IMR-90 (cell line): Measurements from ENCODE around the gene METRNL. TPM values are rescaled to one million over a fixed set of nuclear protein-coding genes. Genes with fewer than 3 reads are reported as not detected.

Source experiments
- ATAC-seq: fragments of 200-7000 bp; cut with Tn5 transposase; 2 replicates; pipeline ENCODE4 v1.9.1; 2020; ENCODE audit warnings: low read depth, mild to moderate bottlenecking, moderate library complexity
- BruUV-seq: library from RNA; stranded (reverse); fragments of 400-500 nt; replicated peaks from 2 replicates; lab custom pipeline; 2021; lab: Mats Ljungman, UMichigan
- CTCF ChIA-PET: fragments of 300-600 bp; formaldehyde crosslinking; extraction: SDS; loops from one replicate; lab custom pipeline; 2021; ENCODE audit warnings: antibody characterized with exemption; lab: Yijun Ruan, JAX
- POLR2A ChIA-PET: fragments of 300-600 bp; sonication (Branson Sonifier 250); formaldehyde crosslinking; loops from one replicate; lab custom pipeline; 2022; ENCODE audit warnings: antibody characterized with exemption; ENCODE audit not compliant: unreplicated experiment; lab: Charles Lee
- DNase-seq: peaks from one replicate; pipeline ENCODE4 v3.0.0; 2013
- H2AFZ ChIP-seq: replicated peaks from 2 replicates; pipeline ENCODE3; 2013; ENCODE audit warnings: low read length, mild to moderate bottlenecking; ENCODE audit not compliant: poor library complexity
- H2AK5ac ChIP-seq: 2 replicates; pipeline ENCODE4 v1.6.1; 2013; ENCODE audit warnings: low read depth, low read length, inconsistent platforms
- H2AK9ac ChIP-seq: replicated peaks from 2 replicates; pipeline ENCODE3; 2013; ENCODE audit warnings: mild to moderate bottlenecking, low read depth, low read length, moderate library complexity; ENCODE audit not compliant: poor library complexity
- H2BK120ac ChIP-seq: 2 replicates; pipeline ENCODE4 v1.6.1; 2013; ENCODE audit warnings: low read depth, low read length, inconsistent platforms
- H2BK15ac ChIP-seq: 3 replicates; pipeline ENCODE4 v1.6.1; 2013; ENCODE audit warnings: low read depth, low read length, inconsistent platforms
- H2BK20ac ChIP-seq: 2 replicates; pipeline ENCODE4 v1.6.1; 2013; ENCODE audit warnings: low read depth, mild to moderate bottlenecking, inconsistent platforms, low read length, moderate library complexity
- H2BK5ac ChIP-seq: 2 replicates; pipeline ENCODE4 v1.6.1; 2013; ENCODE audit warnings: mild to moderate bottlenecking, low read depth, low read length, inconsistent platforms; ENCODE audit not compliant: poor library complexity, severe bottlenecking
- H3K14ac ChIP-seq: replicated peaks from 2 replicates; pipeline ENCODE4 v1.6.1; 2013; ENCODE audit warnings: low read depth, low read length, inconsistent platforms
- H3K18ac ChIP-seq: 2 replicates; pipeline ENCODE4 v1.6.1; 2013; ENCODE audit warnings: low read depth, low read length, control low read depth
- H3K23ac ChIP-seq: 2 replicates; pipeline ENCODE4 v1.6.1; 2013; ENCODE audit warnings: low read depth, low read length, inconsistent platforms
- H3K27ac ChIP-seq: 2 replicates; pipeline ENCODE4 v1.5.1; 2013; ENCODE audit warnings: mild to moderate bottlenecking, control low read depth, low read length; ENCODE audit not compliant: insufficient read depth
- H3K27me3 ChIP-seq: 2 replicates; pipeline ENCODE4 v1.6.1; 2013; ENCODE audit warnings: low read length; ENCODE audit not compliant: control insufficient read depth, insufficient read depth
- H3K36me3 ChIP-seq: 2 replicates; pipeline ENCODE4 v1.6.1; 2013; ENCODE audit warnings: low read length, mixed read lengths; ENCODE audit not compliant: control insufficient read depth, insufficient read depth
- H3K4ac ChIP-seq: 2 replicates; pipeline ENCODE4 v1.6.1; 2013; ENCODE audit warnings: low read depth, low read length, inconsistent platforms
- H3K4me1 ChIP-seq: 2 replicates; pipeline ENCODE4 v1.6.1; 2013; ENCODE audit warnings: low read length, mixed read lengths; ENCODE audit not compliant: control insufficient read depth, insufficient read depth
- H3K4me2 ChIP-seq: 2 replicates; pipeline ENCODE4 v1.6.1; 2013; ENCODE audit warnings: low read depth, mild to moderate bottlenecking, control low read depth, low read length, moderate library complexity
- H3K4me3 ChIP-seq: 2 replicates; pipeline ENCODE4 v1.5.1; 2013; ENCODE audit warnings: low read depth, mild to moderate bottlenecking, control low read depth, low read length, moderate library complexity; ENCODE audit not compliant: insufficient read depth
- H3K56ac ChIP-seq: 2 replicates; pipeline ENCODE4 v1.6.1; 2013; ENCODE audit warnings: low read length, inconsistent platforms; ENCODE audit not compliant: insufficient read depth; ENCODE audit errors: extremely low read depth
- H3K79me1 ChIP-seq, 2 experiments: 2 replicates each; pipeline ENCODE4 v1.6.1; 2013; ENCODE audit warnings: low read length in 2 of 2, inconsistent platforms in 1 of 2, low read depth in 1 of 2
- H3K9ac ChIP-seq: 2 replicates; pipeline ENCODE4 v1.6.1; 2013; ENCODE audit warnings: low read depth, low read length, control low read depth
- H3K9me1 ChIP-seq: 2 replicates; pipeline ENCODE4 v1.6.1; 2013; ENCODE audit warnings: low read length, inconsistent platforms; ENCODE audit not compliant: insufficient read depth
- H3K9me3 ChIP-seq: 2 replicates; pipeline ENCODE4 v1.6.1; 2013; ENCODE audit warnings: low read length; ENCODE audit not compliant: control insufficient read depth, insufficient read depth
- H4K20me1 ChIP-seq: 2 replicates; pipeline ENCODE4 v1.6.1; 2013; ENCODE audit warnings: low read length, inconsistent platforms; ENCODE audit not compliant: insufficient read depth
- H4K5ac ChIP-seq: 2 replicates; pipeline ENCODE4 v1.6.1; 2013; ENCODE audit warnings: mild to moderate bottlenecking, low read depth, low read length, control low read depth
- H4K8ac ChIP-seq, 2 experiments: 2 replicates each; pipeline ENCODE4 v1.6.1; 2013; ENCODE audit warnings: low read depth in 2 of 2, low read length in 2 of 2, control low read depth in 1 of 2, inconsistent platforms in 1 of 2
- H4K91ac ChIP-seq: 2 replicates; pipeline ENCODE4 v1.6.1; 2013; ENCODE audit warnings: low read depth, low read length, inconsistent platforms; ENCODE audit not compliant: insufficient read depth
- BHLHE40 ChIP-seq: fragments of 150-350 bp; IDR thresholded peaks from 2 replicates; pipeline ENCODE4 v1.6.1; 2016; ENCODE audit warnings: mild to moderate bottlenecking, low read depth, low read length
- CEBPB ChIP-seq: IDR thresholded peaks from 2 replicates; pipeline ENCODE4 v1.6.1; 2012; ENCODE audit warnings: low read depth, low read length, improper control_type of control experiment
- CHD1 ChIP-seq: IDR thresholded peaks from 2 replicates; pipeline ENCODE4 v1.6.1; 2012; ENCODE audit warnings: low read depth, low read length, improper control_type of control experiment
- CTCF ChIP-seq: conservative IDR thresholded peaks from 2 replicates; pipeline ENCODE4 v1.5.1; 2012; ENCODE audit warnings: mild to moderate bottlenecking, low read depth, low read length, improper control_type of control experiment
- FOS ChIP-seq: fragments of 150-350 bp; IDR thresholded peaks from 2 replicates; pipeline ENCODE4 v1.6.1; 2016; ENCODE audit warnings: low read depth, low read length
- MAFK ChIP-seq: IDR thresholded peaks from 2 replicates; pipeline ENCODE4 v1.6.1; 2012; ENCODE audit warnings: low read depth, low read length, improper control_type of control experiment
- MAZ ChIP-seq: IDR thresholded peaks from 2 replicates; pipeline ENCODE4 v1.6.1; 2012; ENCODE audit warnings: low read depth, mild to moderate bottlenecking, low read length, improper control_type of control experiment, moderate library complexity, borderline replicate concordance
- NFE2L2 ChIP-seq: fragments of 150-350 bp; IDR thresholded peaks from 2 replicates; pipeline ENCODE4 v1.6.1; 2016; ENCODE audit warnings: low read depth, mild to moderate bottlenecking, low read length
- RAD21 ChIP-seq: IDR thresholded peaks from 2 replicates; pipeline ENCODE4 v1.6.1; 2012; ENCODE audit warnings: low read length, improper control_type of control experiment
- RCOR1 ChIP-seq: IDR thresholded peaks from 2 replicates; pipeline ENCODE4 v1.6.1; 2012; ENCODE audit warnings: mild to moderate bottlenecking, low read length, improper control_type of control experiment; ENCODE audit not compliant: insufficient replicate concordance
- SMC3 ChIP-seq: fragments of 150-350 bp; IDR thresholded peaks from 2 replicates; pipeline ENCODE4 v1.6.1; 2016; ENCODE audit warnings: low read depth, mild to moderate bottlenecking, antibody characterized with exemption, low read length, moderate library complexity
- WGBS, 2 experiments: methylation state at CpG; one replicate each; pipeline versions ENCODE4 v1.1.5 to v1.1.7; 2013; ENCODE audit warnings: missing lambda C conversion rate in 2 of 2; ENCODE audit not compliant: insufficient read length in 1 of 2; ENCODE audit errors: extremely low coverage in 2 of 2; 5-methylcytosine and 5-hydroxymethylcytosine counted together
- dilution Hi-C: fragments of 300-500 bp; cut with HindIII; formaldehyde crosslinking; loops from one replicate; pipeline ENCODE4 v1.14.3; 2018; ENCODE audit warnings: low sequenced_read_pairs; ENCODE audit not compliant: unreplicated experiment
- in situ Hi-C: fragments of 300-500 bp; cut with MboI; formaldehyde crosslinking; loops from 3 replicates; pipeline ENCODE4 v1.14.3; 2019; ENCODE audit warnings: low sequenced_read_pairs, inconsistent platforms, mixed read lengths
- intact Hi-C: fragments of 100-400 bp; cut with micrococcal nuclease; formaldehyde crosslinking; loops from 2 replicates; pipeline ENCODE4 v1.10.0; 2022
- polyA plus RNA-seq, 3 experiments: library from polyadenylated mRNA; depleted of rRNA; stranded (reverse); fragments of >200 nt; gene quantifications; 2 replicates each; pipeline ENCODE4 v1.2.3, GENCODE V29; 2012; ENCODE audit warnings: low replicate concordance in 1 of 3
- total RNA-seq: library from RNA; depleted of rRNA; stranded (reverse); fragments of >200 nt; gene quantifications from 2 replicates; pipeline ENCODE4 v1.2.3, GENCODE V29; 2012
- TF ChIP-seq, protein P1 (sequence below): fragments of 150-350 bp; IDR thresholded peaks from 2 replicates; pipeline ENCODE4 v1.6.1; 2017; ENCODE audit warnings: mild to moderate bottlenecking, antibody characterized with exemption, low read length, low read depth

The METRNL gene
- total and polyA plus RNA-seq, 2 of the 4 experiments (the other 2 are of a cell fraction) = 17.9 to 48.2 TPM

DNA sequence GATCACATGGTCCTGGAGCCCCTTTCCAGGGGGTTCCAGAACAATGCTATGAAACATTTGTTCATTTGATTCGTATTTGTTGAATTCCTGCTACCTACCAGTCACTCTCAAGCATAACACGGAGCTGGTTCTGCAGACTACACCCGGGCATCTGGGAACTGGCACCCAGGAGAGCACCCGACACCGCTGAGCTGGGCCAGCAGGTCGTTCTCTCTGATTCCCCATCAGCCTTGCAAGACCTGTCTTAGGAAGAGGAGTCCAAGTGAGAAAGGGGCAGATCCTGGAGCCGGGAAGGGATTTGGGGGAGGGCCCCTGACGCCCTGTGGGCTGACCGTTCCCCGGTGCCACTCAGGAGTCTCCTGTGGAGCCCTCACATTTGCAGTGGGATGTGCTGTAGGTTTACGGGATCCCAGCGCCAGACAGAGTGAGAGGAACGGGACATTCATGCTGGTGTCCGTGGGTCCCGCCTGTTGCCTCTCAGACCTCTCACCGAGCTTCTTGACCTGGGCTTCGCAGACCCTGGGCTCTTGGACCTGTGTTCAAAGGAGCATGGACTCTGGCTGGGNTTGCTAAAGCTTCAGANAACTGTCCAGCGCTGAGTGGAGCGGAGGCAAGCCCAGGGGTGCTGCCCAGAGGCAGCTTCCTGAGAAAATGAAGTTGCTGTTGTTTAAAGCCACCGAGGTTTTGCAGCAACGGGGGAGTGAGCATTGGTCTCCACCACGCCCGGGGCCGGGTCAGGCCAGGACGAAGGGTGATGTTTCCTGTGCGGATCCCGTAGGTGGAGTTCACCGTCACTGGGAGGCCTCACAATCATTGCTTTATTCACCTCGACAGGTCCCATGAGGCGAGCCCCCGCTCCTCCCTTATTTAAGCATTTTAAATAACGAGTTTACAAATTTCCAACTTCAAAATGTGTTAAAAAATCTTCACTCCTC, 49.2 kb downstream of the METRNL start (continued):
- TF ChIP-seq, protein P1, sequence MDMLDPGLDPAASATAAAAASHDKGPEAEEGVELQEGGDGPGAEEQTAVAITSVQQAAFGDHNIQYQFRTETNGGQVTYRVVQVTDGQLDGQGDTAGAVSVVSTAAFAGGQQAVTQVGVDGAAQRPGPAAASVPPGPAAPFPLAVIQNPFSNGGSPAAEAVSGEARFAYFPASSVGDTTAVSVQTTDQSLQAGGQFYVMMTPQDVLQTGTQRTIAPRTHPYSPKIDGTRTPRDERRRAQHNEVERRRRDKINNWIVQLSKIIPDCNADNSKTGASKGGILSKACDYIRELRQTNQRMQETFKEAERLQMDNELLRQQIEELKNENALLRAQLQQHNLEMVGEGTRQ = no peak

DNA sequence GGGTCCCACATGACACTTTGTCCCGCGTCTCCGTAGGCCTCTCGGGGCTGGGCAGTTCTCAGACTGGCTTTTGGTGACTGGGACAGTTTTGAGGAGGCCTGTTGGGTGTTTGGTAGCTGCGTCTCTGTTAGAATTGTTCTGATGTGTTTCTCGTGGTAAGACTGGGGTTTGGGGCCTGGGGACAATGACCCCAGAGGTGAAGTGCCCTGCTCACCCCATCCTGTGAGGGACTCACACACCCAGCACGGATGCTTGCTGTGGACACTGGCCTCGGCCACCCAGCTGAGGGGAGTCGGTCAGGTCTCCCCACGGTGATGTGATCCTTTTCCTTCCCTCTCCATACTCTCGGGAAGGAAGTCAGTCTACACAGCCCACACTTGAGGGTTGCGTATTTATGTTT, 50.3 kb downstream of the METRNL start:
- no peak overlapping the region for H3K18ac ChIP-seq
- no peak overlapping the region for H3K9ac ChIP-seq
- no peaks in the 10 kb centered on the region for H3K36me3 ChIP-seq
- H3K23ac ChIP-seq = no peak overlapping the region
- dilution Hi-C loops (no loop called here), in situ Hi-C loops (no loop called here), intact Hi-C loops (no loop called here)
- ChIA-PET POLR2A (no interaction called here), CTCF (no interaction called here)
- no peak for DNase-seq
- H3K4me1 ChIP-seq = no peaks in the 10 kb centered on the region
- no peak overlapping the region for H3K4ac ChIP-seq
- no peak overlapping the region for H2BK5ac ChIP-seq
- no peak overlapping the region for H3K4me2 ChIP-seq
- H4K91ac ChIP-seq = no peak overlapping the region
- H3K27me3 ChIP-seq = peaks cover 42% of the 10 kb centered on the region
- no peak overlapping the region for H2AFZ ChIP-seq
- H2BK20ac ChIP-seq = no peak overlapping the region
- H4K5ac ChIP-seq = no peak overlapping the region
- no CpG with 5 or more reads among the region's 12 CpGs for WGBS, 2 experiments
- no peaks in the 10 kb centered on the region for H3K9me3 ChIP-seq
- no peak overlapping the region for H3K27ac ChIP-seq
- ATAC-seq = no peak
- H3K56ac ChIP-seq = no peak overlapping the region
- H3K9me1 ChIP-seq = no peaks in the 10 kb centered on the region
- no peak overlapping the region for H2BK15ac ChIP-seq
- no peaks in the 10 kb centered on the region for H4K20me1 ChIP-seq
- H2AK5ac ChIP-seq = no peak overlapping the region
- H3K14ac ChIP-seq = no peak overlapping the region; the same call in 1 of the 2 replicates
- H4K8ac ChIP-seq = no peak overlapping the region
- peak overlapping the region; percentile 24 for H2AK9ac ChIP-seq
- no peaks in the 10 kb centered on the region for H3K79me1 ChIP-seq
- BruUV-seq = no TSS peak
- no peak overlapping the region for H2BK120ac ChIP-seq
- H3K4me3 ChIP-seq = no peak overlapping the region
- TF ChIP-seq CTCF (no peak), MAFK (no peak), MAZ (no peak), BHLHE40 (no peak), NFE2L2 (no peak), RCOR1 (no peak), RAD21 (no peak), SMC3 (no peak), FOS (no peak), CEBPB (no peak), CHD1 (no peak)
- TF ChIP-seq, protein P1 = no peak
